Brain microvascular endothelial cell (primary cell): ENCODE data around the gene TBCEL.

Source experiments
- DNase-seq: peaks from one replicate; pipeline ENCODE4 v3.0.0-alpha.2; 2020
- H3K27ac ChIP-seq: fragments of 250-450 bp; sonication (Bioruptor Pico); 2 replicates; pipeline ENCODE4 v1.5.1; 2020; ENCODE audit warnings: mild to moderate bottlenecking, moderate library complexity
- H3K27me3 ChIP-seq: fragments of 250-450 bp; sonication (Bioruptor Pico); replicated peaks from 2 replicates; pipeline ENCODE4 v1.5.1; 2020; ENCODE audit warnings: mild to moderate bottlenecking
- H3K36me3 ChIP-seq: fragments of 250-450 bp; sonication (Bioruptor Pico); replicated peaks from 2 replicates; pipeline ENCODE4 v1.5.1; 2020; ENCODE audit warnings: mild to moderate bottlenecking
- H3K4me3 ChIP-seq: 2 replicates; pipeline ENCODE4 v1.5.1; 2011; ENCODE audit warnings: low read depth, mild to moderate bottlenecking, control low read depth, low read length, moderate library complexity
- in situ Hi-C: cut with HindIII; loops from 2 replicates; pipeline ENCODE4 v1.10.0; 2017; ENCODE audit warnings: low sequenced_read_pairs, low pct_ligation_motif_present
- TF ChIP-seq, protein P1 (sequence below): IDR thresholded peaks from 2 replicates; pipeline ENCODE4 v1.5.1; 2011; ENCODE audit warnings: low read depth, mild to moderate bottlenecking, moderate library complexity, low read length, control low read depth, inconsistent platforms; ENCODE audit errors: missing control alignments

Gene TBCEL

GRCh38 chr11:121132211-121132976 lies 108.5 kb downstream of the TBCEL start:
- TF ChIP-seq, protein P1, sequence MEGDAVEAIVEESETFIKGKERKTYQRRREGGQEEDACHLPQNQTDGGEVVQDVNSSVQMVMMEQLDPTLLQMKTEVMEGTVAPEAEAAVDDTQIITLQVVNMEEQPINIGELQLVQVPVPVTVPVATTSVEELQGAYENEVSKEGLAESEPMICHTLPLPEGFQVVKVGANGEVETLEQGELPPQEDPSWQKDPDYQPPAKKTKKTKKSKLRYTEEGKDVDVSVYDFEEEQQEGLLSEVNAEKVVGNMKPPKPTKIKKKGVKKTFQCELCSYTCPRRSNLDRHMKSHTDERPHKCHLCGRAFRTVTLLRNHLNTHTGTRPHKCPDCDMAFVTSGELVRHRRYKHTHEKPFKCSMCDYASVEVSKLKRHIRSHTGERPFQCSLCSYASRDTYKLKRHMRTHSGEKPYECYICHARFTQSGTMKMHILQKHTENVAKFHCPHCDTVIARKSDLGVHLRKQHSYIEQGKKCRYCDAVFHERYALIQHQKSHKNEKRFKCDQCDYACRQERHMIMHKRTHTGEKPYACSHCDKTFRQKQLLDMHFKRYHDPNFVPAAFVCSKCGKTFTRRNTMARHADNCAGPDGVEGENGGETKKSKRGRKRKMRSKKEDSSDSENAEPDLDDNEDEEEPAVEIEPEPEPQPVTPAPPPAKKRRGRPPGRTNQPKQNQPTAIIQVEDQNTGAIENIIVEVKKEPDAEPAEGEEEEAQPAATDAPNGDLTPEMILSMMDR = no peak
- no peak for DNase-seq
- H3K4me3 ChIP-seq = no peak overlapping the region
- in situ Hi-C loops = no loop called here
- no peak overlapping the region for H3K27ac ChIP-seq
- no peaks in the 10 kb centered on the region for H3K36me3 ChIP-seq
- no peaks in the 10 kb centered on the region for H3K27me3 ChIP-seq

- H3K4me3 ChIP-seq = no peak overlapping the region
- H3K27ac ChIP-seq = no peak overlapping the region
- in situ Hi-C loops = no loop called here
- no peak for DNase-seq
- H3K36me3 ChIP-seq = no peaks in the 10 kb centered on the region
- H3K27me3 ChIP-seq = no peaks in the 10 kb centered on the region
- TF ChIP-seq, protein P1 = no peak
Observed at GRCh38 chr11:121134741-121135312, 110.9 kb downstream of the TBCEL start.

DNA sequence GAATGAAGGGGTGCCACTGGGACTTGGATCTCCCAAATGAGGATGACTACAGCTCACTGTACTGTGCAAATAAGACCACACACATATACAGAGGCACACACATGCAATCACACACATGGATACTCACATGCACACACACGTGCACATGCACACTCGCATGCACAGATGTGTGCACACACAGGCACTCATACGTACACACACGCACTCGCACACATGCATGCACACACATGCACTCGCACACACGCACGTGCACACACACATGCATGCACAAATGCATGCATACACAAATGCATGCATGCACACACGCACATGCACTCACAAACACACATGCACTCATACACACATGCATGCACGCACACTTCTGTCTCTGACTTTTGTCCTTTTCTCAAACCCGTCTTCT lies 113.1 kb downstream of the TBCEL start:
- Histone ChIP-seq H3K4me3 (no peak overlapping the region), H3K27me3 (no peaks in the 10 kb centered on the region), H3K36me3 (no peaks in the 10 kb centered on the region), H3K27ac (no peak overlapping the region)
- DNase-seq = no peak
- in situ Hi-C loops = no loop called here
- TF ChIP-seq, protein P1 = no peak

- TF ChIP-seq, protein P1 = no peak
- Histone ChIP-seq H3K27me3 (no peaks in the 10 kb centered on the region), H3K36me3 (no peaks in the 10 kb centered on the region), H3K27ac (no peak overlapping the region), H3K4me3 (no peak overlapping the region)
- DNase-seq = no peak
- in situ Hi-C loops = no loop called here
Observed at GRCh38 chr11:121138259-121138658, 114.4 kb downstream of the TBCEL start.

- no peak for DNase-seq
- Histone ChIP-seq H3K36me3 (no peaks in the 10 kb centered on the region), H3K27me3 (no peaks in the 10 kb centered on the region), H3K27ac (no peak overlapping the region), H3K4me3 (no peak overlapping the region)
- TF ChIP-seq, protein P1 = no peak
- in situ Hi-C loops = no loop called here
Observed at GRCh38 chr11:121140369-121140768, 116.5 kb downstream of the TBCEL start.
